ENCODE results near the gene CADM2.

DNA sequence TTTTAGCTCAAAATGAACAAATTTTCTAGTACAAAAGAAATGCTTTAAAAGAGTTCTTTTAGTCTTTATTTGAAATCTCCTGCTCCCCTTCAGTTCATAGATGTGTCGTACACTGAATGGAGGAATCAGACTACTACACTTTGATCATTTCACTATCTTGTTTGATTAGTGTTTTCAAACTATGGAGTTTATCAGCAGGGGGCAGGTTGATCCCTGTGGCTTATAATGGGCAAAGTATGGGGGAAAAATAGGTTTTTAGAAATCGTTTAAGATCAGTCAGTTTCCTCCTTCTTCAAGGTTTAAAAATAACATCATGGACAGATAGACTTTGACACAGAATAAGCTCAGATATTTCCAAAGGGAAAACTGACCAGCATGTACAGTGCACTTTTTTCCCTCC, 701.7 kb downstream of the CADM2 start:
- TF ChIP-seq, protein P1, sequence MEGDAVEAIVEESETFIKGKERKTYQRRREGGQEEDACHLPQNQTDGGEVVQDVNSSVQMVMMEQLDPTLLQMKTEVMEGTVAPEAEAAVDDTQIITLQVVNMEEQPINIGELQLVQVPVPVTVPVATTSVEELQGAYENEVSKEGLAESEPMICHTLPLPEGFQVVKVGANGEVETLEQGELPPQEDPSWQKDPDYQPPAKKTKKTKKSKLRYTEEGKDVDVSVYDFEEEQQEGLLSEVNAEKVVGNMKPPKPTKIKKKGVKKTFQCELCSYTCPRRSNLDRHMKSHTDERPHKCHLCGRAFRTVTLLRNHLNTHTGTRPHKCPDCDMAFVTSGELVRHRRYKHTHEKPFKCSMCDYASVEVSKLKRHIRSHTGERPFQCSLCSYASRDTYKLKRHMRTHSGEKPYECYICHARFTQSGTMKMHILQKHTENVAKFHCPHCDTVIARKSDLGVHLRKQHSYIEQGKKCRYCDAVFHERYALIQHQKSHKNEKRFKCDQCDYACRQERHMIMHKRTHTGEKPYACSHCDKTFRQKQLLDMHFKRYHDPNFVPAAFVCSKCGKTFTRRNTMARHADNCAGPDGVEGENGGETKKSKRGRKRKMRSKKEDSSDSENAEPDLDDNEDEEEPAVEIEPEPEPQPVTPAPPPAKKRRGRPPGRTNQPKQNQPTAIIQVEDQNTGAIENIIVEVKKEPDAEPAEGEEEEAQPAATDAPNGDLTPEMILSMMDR (IDR thresholded peaks at IDR 0.05) = no peak
- TF ChIP-seq POLR2A (IDR thresholded peaks at IDR 0.05) = no peak
